ENCODE results near the gene ADAMTS6. TPM values are rescaled to one million over a fixed set of nuclear protein-coding genes. Genes with fewer than 3 reads are reported as not detected.

Gene ADAMTS6
- total RNA-seq, 1 donor from 2014 or later, result 1.4 TPM

GRCh38 chr5:65479527-65479926 lies 2.2 kb downstream of the ADAMTS6 start:
- intact Hi-C loops (cut with micrococcal nuclease), result no loop called here
- ATAC-seq (no peak), DNase-seq (no peak)

GRCh38 chr5:65478336-65478735 lies 3.4 kb downstream of the ADAMTS6 start:
- ATAC-seq (no peak), DNase-seq (no peak)
- intact Hi-C loops (cut with micrococcal nuclease), result no loop called here

GRCh38 chr5:65475895-65476294 lies 5.8 kb downstream of the ADAMTS6 start:
- ATAC-seq, result no peak
- DNase-seq, result no peak
- intact Hi-C loops (cut with micrococcal nuclease), result no loop called here

DNA sequence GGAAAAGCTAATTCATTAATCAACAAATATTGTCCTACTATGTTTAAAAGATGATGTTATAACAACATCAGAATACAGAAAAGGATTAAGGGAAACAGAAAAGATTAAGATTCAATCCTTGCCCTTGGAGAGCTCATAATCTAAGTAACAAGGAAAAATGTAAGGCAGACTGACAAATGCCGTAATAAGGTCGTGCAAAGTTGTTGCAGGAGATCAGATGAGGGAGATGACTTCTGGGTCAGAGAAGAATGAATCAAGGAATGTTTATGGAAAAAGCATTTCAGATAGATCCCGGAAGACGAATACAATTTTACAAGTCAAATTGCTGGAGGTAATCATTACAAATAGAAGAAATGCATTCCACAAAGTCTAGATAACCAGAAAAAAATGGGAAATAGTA lies 6.4 kb downstream of the ADAMTS6 start:
- DNase-seq (no peak), ATAC-seq (no peak)
- intact Hi-C loops (cut with micrococcal nuclease), result no loop called here

DNA sequence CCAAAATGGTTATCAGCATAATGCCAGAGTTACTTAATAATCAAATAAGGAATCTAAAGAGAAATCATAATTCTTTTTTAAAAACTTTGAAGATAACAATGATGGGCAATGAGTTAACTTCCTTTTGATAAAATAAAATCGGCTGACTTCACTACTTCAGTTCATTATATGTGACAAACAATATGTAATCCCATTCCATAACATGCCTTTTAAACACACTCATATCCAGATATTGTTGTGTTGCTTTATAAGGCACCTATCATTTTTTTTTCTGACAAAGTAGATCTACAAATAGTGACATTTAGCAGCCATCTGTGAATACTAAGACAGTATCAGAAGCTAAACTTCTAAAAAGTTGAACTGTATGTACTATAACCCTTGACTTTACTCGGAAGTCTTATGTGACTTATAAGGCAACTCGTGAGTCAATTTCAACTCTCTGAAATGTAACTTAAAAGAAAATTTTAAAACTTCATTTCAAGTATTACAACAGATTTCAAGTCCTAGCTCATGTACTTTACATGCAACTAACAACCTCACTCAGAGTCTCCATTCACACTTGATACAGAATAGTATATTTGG lies 7.5 kb downstream of the ADAMTS6 start:
- DNase-seq (no peak), ATAC-seq (no peak)
- intact Hi-C loops (cut with micrococcal nuclease), result no loop called here

DNA sequence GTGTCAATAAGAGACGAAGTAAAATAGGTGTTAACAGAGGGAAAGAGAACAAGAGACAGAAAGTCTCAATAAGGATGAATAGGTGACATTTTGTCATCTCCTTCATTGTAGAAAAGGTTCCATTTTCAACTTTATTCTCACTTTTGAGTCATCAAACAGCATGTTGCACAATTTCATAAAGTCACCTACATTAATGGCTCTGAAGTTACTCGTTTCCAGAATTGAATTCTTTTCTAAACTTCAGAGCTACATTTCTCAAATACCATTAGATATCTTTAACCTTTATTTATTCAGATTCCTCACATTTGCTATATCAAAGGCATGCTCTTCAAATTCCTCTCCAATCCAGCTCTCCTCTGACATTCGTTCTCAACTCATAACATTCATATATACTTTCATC lies 13.1 kb downstream of the ADAMTS6 start:
- ATAC-seq (no peak), DNase-seq (no peak)
- intact Hi-C loops (cut with micrococcal nuclease), result no loop called here

GRCh38 chr5:65462139-65462705 lies 19.5 kb downstream of the ADAMTS6 start:
- no peak for ATAC-seq
- intact Hi-C loops (cut with micrococcal nuclease), result no loop called here
- DNase-seq, result no peak

- DNase-seq, result no peak
- no peak for ATAC-seq
- intact Hi-C loops (cut with micrococcal nuclease), result no loop called here
Measured at GRCh38 chr5:65461490-65461889, 20.2 kb downstream of the ADAMTS6 start.

GRCh38 chr5:65459995-65460394 lies 21.7 kb downstream of the ADAMTS6 start:
- intact Hi-C loops (cut with micrococcal nuclease), result no loop called here
- no peak for ATAC-seq
- DNase-seq, result no peak

DNA sequence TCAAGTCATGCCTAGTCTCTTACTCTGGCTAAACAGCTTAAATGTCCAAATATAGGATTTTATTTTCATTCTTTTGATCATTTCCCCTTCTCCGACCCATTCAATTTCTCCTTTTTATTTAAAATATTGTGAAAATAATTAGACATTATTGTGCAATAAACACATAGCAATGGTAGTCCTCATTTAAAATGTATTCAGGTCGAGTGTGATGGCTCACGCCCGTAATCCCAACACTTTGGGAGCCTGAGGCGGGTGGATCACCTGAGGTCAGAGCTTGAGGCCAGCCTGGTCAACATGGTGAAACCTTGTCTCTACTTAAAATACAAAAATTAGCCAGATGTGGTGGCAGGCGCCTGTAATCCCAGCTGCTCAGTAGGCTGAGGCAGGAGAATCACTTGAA lies 26.7 kb downstream of the ADAMTS6 start:
- DNase-seq (no peak), ATAC-seq (no peak)
- intact Hi-C loops (cut with micrococcal nuclease), result no loop called here

GRCh38 chr5:65451436-65451835 lies 30.3 kb downstream of the ADAMTS6 start:
- no peak for DNase-seq
- ATAC-seq, result no peak

GRCh38 chr5:65446682-65447081 lies 35.0 kb downstream of the ADAMTS6 start:
- intact Hi-C loops (cut with micrococcal nuclease), result no loop called here
- DNase-seq (no peak), ATAC-seq (no peak)

More at GRCh38 chr5:65451436-65451835, 30.3 kb downstream of the ADAMTS6 start:
- intact Hi-C loops (cut with micrococcal nuclease), result no loop called here

DNA sequence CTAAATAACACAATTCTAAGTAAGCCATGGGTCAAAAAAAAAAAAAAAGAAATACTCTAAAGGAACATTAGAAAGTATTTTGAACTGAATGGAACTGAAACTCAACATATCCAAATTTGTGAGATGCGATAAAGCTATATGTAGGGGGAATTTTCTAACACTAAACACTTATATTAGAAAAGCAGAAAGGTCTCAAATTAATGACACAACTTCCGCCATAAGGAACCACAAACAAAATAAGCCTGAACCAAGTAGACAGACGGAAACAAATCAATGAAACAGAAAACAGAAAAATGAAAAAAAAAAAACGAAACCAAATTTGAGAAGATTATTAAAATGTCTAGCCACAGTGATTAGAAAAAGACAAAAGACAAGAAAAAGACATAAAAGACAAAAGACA lies 39.9 kb downstream of the ADAMTS6 start:
- intact Hi-C loops (cut with micrococcal nuclease), result no loop called here
- ATAC-seq (no peak), DNase-seq (no peak)

GRCh38 chr5:65440456-65440855 lies 41.3 kb downstream of the ADAMTS6 start:
- no peak for DNase-seq
- no peak for ATAC-seq
- intact Hi-C loops (cut with micrococcal nuclease), result no loop called here

- DNase-seq (no peak), ATAC-seq (no peak)
- intact Hi-C loops (cut with micrococcal nuclease), result no loop called here
Measured at GRCh38 chr5:65434122-65434521, 47.6 kb downstream of the ADAMTS6 start.

DNA sequence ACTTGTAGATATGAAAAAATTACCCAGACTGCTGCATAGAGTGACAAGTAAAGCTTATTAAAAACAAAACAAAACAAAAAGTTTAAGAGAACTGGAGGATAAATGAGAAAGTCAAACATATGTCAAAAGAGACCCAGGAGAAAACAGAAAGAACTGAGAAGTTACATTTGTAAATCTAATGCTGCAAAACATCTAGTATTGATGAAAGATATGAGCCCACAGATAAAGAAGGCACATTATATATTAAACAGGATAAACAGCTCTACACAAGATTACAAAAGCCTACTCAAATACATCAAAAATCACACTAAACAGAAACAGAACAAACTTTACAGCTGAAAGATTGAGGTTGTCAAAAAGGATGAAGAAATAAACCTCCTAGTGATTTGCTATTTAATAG lies 55.1 kb downstream of the ADAMTS6 start:
- ATAC-seq, result no peak
- DNase-seq, result no peak
- intact Hi-C loops (cut with micrococcal nuclease), result no loop called here

DNA sequence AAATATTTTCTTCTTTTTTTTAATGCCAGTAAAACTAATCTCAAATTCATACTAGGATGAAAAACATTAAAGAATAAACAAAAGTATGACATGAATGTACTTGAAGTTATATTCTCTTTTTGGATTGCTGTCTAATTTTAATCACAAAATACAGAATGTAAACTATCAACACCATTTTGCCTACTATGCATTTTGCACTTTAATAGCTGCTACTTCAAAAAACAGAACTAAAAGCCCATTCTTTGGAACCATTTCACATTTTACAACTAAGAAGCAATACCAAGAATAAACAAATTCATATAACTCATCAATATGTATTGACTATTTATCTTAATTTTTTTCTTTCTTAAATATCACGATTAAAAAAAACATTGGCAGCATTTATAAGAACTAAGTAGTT lies 58.1 kb downstream of the ADAMTS6 start:
- ATAC-seq (no peak), DNase-seq (no peak)
- intact Hi-C loops (cut with micrococcal nuclease), result no loop called here

DNA sequence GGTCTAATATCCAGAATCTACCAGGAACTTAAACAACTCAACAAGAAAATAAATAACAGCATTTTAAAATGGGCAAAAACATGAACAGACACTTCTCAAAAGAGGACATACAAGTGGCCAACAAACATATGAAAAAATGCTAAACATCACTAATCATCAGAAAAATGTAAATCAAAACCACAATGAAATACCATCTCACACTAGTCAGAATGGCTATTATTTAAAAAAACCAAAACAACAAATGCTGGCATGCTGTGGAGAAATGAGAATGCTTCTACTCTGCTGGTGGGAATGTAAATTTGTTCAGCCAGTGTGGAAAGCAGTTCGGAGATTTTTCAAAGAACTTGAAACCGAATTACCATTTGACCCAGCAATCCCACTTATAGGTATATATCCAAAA lies 63.1 kb downstream of the ADAMTS6 start:
- ATAC-seq, result no peak
- intact Hi-C loops (cut with micrococcal nuclease), result no loop called here

GRCh38 chr5:65413822-65414221 lies 67.9 kb downstream of the ADAMTS6 start:
- DNase-seq (no peak), ATAC-seq (no peak)
- intact Hi-C loops (cut with micrococcal nuclease), result no loop called here

More for the DNA sequence above, 63.1 kb downstream of the ADAMTS6 start:
- no peak for DNase-seq

DNA sequence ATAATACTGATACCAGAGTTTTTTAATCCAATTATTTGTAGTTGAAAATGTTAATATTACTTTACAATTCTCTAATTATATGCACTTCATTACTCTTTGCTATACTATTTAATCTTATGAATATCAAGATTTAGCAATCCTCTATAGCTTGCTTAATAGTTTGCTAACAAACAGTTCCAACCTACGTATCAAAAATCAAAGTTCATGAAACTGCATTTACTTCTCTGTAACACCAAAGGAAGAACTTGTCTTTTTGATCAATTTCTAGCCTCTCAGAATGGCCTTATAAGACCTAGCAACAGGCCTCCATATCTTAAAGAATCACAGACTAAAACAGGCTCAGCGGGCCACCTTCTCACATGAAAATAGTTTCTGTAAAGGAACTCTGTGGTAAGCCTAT lies 68.9 kb downstream of the ADAMTS6 start:
- intact Hi-C loops (cut with micrococcal nuclease), result no loop called here
- DNase-seq (no peak), ATAC-seq (no peak)

DNA sequence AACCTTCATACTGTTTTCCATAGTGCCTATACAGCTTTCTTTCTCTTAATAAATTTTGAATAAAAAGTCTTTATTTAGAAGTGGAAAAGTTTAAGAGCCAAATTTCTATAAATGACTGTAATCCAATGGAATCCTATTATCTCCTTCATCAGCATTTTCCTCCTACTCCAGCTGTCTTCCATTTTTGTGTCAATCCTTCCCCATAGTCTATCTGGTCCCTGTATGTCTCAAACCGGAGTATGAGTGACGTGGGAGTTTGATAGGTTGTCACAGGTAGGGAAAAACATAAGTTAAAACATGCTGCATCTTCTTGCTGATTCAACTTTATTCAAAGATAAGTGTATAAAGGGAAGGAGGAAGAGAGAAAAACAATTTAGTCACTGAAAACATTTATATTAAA lies 70.4 kb downstream of the ADAMTS6 start:
- intact Hi-C loops (cut with micrococcal nuclease), result no loop called here
- DNase-seq, result no peak
- no peak for ATAC-seq
